ENCODE data around the gene RPS6KA2. TPM values are rescaled to one million over a fixed set of nuclear protein-coding genes. Genes with fewer than 3 reads are reported as not detected.

Gene RPS6KA2
- total RNA-seq, 1 experiment from 2014 or later = 12.3 TPM

DNA sequence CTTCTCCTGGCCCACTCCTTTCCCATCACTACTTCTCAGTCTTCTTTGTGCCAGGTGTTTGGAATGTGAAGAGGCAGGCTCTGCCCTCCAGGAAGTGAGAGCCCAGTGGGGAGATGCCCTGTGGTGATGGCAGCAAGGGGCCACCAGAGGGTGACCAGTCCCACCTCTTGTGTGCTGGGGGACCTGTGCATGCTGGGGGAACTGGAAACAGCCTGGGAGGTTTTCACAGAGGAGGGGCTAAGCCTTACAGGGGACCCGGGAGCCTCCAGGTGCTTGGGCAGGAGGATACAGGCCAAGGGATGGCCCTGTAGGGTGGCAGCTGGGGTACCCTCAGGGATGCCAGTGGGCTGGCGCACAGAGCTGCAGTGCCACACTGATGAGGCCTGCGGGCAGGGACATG, 112.9 kb downstream of the RPS6KA2 start:
- Histone ChIP-seq H3K14ac (ENCODE audit: insufficient read depth, low read length) (no peak overlapping the region), H3K27ac (ENCODE audit: insufficient read length, low read depth, low read length) (no peak overlapping the region), H2BK120ac (ENCODE audit: low read depth, low read length, poor library complexity, severe bottlenecking) (no peak overlapping the region), H3K79me1 (ENCODE audit: insufficient read depth, low read depth, low read length, poor library complexity, severe bottlenecking) (no peaks in the 10 kb centered on the region), H4K8ac (replicated peaks; ENCODE audit: insufficient read length, low read depth, low read length) (no peak overlapping the region), H3K23ac (ENCODE audit: insufficient read length, low read depth, low read length) (no peak overlapping the region), H4K20me1 (ENCODE audit: control insufficient read depth, insufficient read depth, insufficient read length) (no peaks in the 10 kb centered on the region), H2BK15ac (ENCODE audit: low read depth, low read length) (no peak overlapping the region), H3K9ac (ENCODE audit: extremely low read depth, insufficient read length, low read length) (no peak overlapping the region), H2BK12ac (ENCODE audit: insufficient read length, low read depth, low read length) (no peak overlapping the region), H2BK5ac (ENCODE audit: insufficient read length, low read length) (no peak overlapping the region), H2AFZ (ENCODE audit: low read length) (no peak overlapping the region), H3K18ac (ENCODE audit: insufficient read length, low read depth, low read length) (no peak overlapping the region), H3K4ac (ENCODE audit: low read depth, low read length) (no peak overlapping the region), H3K79me2 (ENCODE audit: insufficient read depth, low read length) (no peaks in the 10 kb centered on the region), H2AK5ac (ENCODE audit: insufficient read length, low read length) (no peak overlapping the region), H3T11ph (ENCODE audit: low read length) (no peak overlapping the region), H3K4me2 (ENCODE audit: insufficient read depth, insufficient read length, low read length) (no peak overlapping the region), H3K9me3 (ENCODE audit: control insufficient read depth, low read depth, low read length) (peaks cover 6% of the 10 kb centered on the region), H3K4me1 (ENCODE audit: insufficient read depth, low read length) (no peaks in the 10 kb centered on the region), H3K56ac (ENCODE audit: insufficient read length, low read depth, low read length) (no peak overlapping the region), H2BK20ac (ENCODE audit: low read depth, low read length, poor library complexity, severe bottlenecking) (no peak overlapping the region), H3K27me3 (ENCODE audit: insufficient read depth, low read length) (no peaks in the 10 kb centered on the region), H3K23me2 (ENCODE audit: insufficient read length, low read depth, low read length, poor library complexity, severe bottlenecking) (no peaks in the 10 kb centered on the region), H4K91ac (ENCODE audit: insufficient read length, low read depth, low read length) (no peak overlapping the region), H4K5ac (ENCODE audit: insufficient read length, low read depth, low read length) (no peak overlapping the region)
- WGBS (ENCODE audit: extremely low coverage, insufficient read length, low lambda C conversion rate) = no CpG with 5 or more reads among the region's 3 CpGs
- peak; percentile 51 for DNase-seq
- Mint-ChIP-seq H3K4me3 (no peak overlapping the region), H3K36me3 (ENCODE audit: insufficient read depth in 1 of 3, low read depth in 3 of 3) (peaks cover 26 to 34% (median 27%) of the 10 kb centered on the region in 3 experiments), H3K9me3 (peaks cover 16 to 17% of the 10 kb centered on the region in 2 experiments), H3K27ac (no peak overlapping the region), H3K27me3 (ENCODE audit: low read depth) (no peaks in the 10 kb centered on the region; the same call in 1 of the 2 replicates), H3K4me1 (peaks cover 12 to 19% of the 10 kb centered on the region in 2 experiments)
- TF ChIP-seq, protein P1, sequence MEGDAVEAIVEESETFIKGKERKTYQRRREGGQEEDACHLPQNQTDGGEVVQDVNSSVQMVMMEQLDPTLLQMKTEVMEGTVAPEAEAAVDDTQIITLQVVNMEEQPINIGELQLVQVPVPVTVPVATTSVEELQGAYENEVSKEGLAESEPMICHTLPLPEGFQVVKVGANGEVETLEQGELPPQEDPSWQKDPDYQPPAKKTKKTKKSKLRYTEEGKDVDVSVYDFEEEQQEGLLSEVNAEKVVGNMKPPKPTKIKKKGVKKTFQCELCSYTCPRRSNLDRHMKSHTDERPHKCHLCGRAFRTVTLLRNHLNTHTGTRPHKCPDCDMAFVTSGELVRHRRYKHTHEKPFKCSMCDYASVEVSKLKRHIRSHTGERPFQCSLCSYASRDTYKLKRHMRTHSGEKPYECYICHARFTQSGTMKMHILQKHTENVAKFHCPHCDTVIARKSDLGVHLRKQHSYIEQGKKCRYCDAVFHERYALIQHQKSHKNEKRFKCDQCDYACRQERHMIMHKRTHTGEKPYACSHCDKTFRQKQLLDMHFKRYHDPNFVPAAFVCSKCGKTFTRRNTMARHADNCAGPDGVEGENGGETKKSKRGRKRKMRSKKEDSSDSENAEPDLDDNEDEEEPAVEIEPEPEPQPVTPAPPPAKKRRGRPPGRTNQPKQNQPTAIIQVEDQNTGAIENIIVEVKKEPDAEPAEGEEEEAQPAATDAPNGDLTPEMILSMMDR (conservative IDR thresholded peaks at IDR 0.05) = no peak; the same call in 2 of the 3 replicates
